WI38 (cell line): ENCODE data around the gene BBS9.

ENCODE experiments used
- H3K4me3 ChIP-seq: 2 replicates; pipeline ENCODE4 v1.5.1; 2011; ENCODE audit warnings: low read depth, mild to moderate bottlenecking, control low read depth, low read length
- CTCF ChIP-seq: IDR thresholded peaks from 2 replicates; pipeline ENCODE4 v1.5.1; 2012; ENCODE audit warnings: low read depth, mild to moderate bottlenecking, control low read depth, low read length

The BBS9 gene

GRCh38 chr7:33500703-33501701, 371.6 kb downstream of the BBS9 start:
- no peak for TF ChIP-seq CTCF
- no peak overlapping the region for H3K4me3 ChIP-seq

GRCh38 chr7:33503014-33503413, 373.6 kb downstream of the BBS9 start:
- H3K4me3 ChIP-seq, result no peak overlapping the region
- TF ChIP-seq CTCF, result no peak

GRCh38 chr7:33503736-33504135, 374.4 kb downstream of the BBS9 start:
- no peak overlapping the region for H3K4me3 ChIP-seq
- TF ChIP-seq CTCF, result no peak

GRCh38 chr7:33504266-33504665, 374.9 kb downstream of the BBS9 start:
- no peak overlapping the region for H3K4me3 ChIP-seq
- no peak for TF ChIP-seq CTCF

GRCh38 chr7:33509206-33509605, 379.8 kb downstream of the BBS9 start:
- no peak for TF ChIP-seq CTCF
- H3K4me3 ChIP-seq, result no peak overlapping the region

GRCh38 chr7:33511778-33512177, 382.4 kb downstream of the BBS9 start:
- no peak for TF ChIP-seq CTCF
- H3K4me3 ChIP-seq, result no peak overlapping the region

GRCh38 chr7:33516568-33516967, 387.2 kb downstream of the BBS9 start:
- no peak for TF ChIP-seq CTCF

More at GRCh38 chr7:33516568-33516967, 387.2 kb downstream of the BBS9 start:
- H3K4me3 ChIP-seq, result no peak overlapping the region
